ENCODE results near the gene SLC6A19.

DNA sequence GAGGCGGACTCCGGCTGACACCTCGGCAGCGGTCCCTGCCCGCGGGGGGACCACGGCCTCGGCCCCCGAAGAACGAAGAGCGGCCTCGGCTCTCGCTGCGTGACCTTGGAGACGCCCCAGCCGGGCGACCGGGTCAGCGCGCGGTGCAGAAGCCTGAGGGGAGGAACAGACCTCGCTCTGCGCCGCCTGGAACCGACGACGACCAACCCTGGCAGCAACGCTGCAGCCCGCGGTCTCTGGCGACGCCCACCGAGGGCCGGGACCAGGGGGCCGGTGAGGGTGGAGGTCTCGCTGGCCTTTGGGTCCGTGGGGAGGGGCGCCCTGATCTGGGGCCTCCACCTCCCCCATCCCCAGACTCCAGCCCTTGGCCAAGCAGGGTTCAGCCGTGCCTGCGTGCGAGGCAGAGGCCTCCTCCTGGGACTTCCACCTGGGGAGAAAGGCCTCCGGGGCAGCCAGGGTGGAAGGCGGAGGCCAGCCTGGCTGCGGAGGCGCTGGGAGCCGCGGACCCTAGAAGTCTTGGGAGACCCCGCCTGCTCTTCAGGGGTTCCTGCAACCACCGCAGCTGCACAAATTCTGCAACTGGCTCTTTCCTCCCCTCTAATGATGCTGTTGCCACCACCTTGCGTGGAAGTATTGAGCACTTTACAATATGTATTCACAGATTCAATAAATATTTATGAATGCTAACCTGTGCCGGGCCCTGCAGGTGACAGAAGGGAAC lies 45.2 kb upstream of the SLC6A19 start:
- TF ChIP-seq MAZ (IDR thresholded peaks at IDR 0.05; ENCODE audit: borderline replicate concordance, low read depth, low read length) = no peak
- TF ChIP-seq MAFK (IDR thresholded peaks at IDR 0.05; ENCODE audit: low read depth, low read length) = no peak
- TF ChIP-seq SMC3 (IDR thresholded peaks at IDR 0.05; ENCODE audit: low read depth, low read length) = no peak
- TF ChIP-seq, protein P1, sequence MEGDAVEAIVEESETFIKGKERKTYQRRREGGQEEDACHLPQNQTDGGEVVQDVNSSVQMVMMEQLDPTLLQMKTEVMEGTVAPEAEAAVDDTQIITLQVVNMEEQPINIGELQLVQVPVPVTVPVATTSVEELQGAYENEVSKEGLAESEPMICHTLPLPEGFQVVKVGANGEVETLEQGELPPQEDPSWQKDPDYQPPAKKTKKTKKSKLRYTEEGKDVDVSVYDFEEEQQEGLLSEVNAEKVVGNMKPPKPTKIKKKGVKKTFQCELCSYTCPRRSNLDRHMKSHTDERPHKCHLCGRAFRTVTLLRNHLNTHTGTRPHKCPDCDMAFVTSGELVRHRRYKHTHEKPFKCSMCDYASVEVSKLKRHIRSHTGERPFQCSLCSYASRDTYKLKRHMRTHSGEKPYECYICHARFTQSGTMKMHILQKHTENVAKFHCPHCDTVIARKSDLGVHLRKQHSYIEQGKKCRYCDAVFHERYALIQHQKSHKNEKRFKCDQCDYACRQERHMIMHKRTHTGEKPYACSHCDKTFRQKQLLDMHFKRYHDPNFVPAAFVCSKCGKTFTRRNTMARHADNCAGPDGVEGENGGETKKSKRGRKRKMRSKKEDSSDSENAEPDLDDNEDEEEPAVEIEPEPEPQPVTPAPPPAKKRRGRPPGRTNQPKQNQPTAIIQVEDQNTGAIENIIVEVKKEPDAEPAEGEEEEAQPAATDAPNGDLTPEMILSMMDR (conservative IDR thresholded peaks at IDR 0.05; ENCODE audit: low read depth, low read length) = no peak
- no peak for TF ChIP-seq MXI1 (IDR thresholded peaks at IDR 0.05; ENCODE audit: borderline replicate concordance, low read depth, low read length)
- TF ChIP-seq, protein P2, sequence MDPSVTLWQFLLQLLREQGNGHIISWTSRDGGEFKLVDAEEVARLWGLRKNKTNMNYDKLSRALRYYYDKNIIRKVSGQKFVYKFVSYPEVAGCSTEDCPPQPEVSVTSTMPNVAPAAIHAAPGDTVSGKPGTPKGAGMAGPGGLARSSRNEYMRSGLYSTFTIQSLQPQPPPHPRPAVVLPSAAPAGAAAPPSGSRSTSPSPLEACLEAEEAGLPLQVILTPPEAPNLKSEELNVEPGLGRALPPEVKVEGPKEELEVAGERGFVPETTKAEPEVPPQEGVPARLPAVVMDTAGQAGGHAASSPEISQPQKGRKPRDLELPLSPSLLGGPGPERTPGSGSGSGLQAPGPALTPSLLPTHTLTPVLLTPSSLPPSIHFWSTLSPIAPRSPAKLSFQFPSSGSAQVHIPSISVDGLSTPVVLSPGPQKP (IDR thresholded peaks at IDR 0.05; ENCODE audit: borderline replicate concordance, low read depth, low read length) = no peak
- no peak for TF ChIP-seq RCOR1 (IDR thresholded peaks at IDR 0.05; ENCODE audit: insufficient replicate concordance, low read length)
- TF ChIP-seq RFX5 (IDR thresholded peaks at IDR 0.05; ENCODE audit: low read depth, low read length) = no peak

Data from IMR-90 (cell line).